GM18951 (cell line): ENCODE measurements around the gene IL17REL.

Experiments
- POLR2A ChIP-seq: IDR thresholded peaks from 4 replicates; pipeline ENCODE4 v1.6.1; 2011; ENCODE audit warnings: mild to moderate bottlenecking; ENCODE audit not compliant: insufficient read length, insufficient read depth; ENCODE audit errors: extremely low read depth
- in situ Hi-C: fragments of 300-500 bp; cut with MboI; formaldehyde crosslinking; loops from one replicate; pipeline ENCODE4 v1.12.0; 2022; ENCODE audit warnings: low sequenced_read_pairs, mixed read lengths, inconsistent platforms; ENCODE audit not compliant: unreplicated experiment

Gene IL17REL

GRCh38 chr22:49965091-49966040 lies 47.2 kb downstream of the IL17REL start:
- in situ Hi-C loops = no loop called here
- TF ChIP-seq POLR2A = peak; percentile 30

- no peak for TF ChIP-seq POLR2A
- in situ Hi-C loops = no loop called here
Measured at GRCh38 chr22:49964136-49965090, 48.2 kb downstream of the IL17REL start.

DNA sequence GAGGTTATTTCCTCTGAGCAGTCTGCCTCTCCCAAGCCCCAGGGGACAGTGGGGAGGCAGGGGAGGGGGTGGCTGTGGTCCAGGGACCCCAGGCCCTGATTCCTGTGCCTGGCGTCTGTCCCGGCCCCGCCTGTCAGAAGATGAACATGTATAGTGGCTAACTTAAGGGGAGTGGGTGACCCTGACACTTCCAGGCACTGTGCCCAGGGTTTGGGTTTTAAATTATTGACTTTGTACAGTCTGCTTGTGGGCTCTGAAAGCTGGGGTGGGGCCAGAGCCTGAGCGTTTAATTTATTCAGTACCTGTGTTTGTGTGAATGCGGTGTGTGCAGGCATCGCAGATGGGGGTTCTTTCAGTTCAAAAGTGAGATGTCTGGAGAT lies 48.9 kb downstream of the IL17REL start:
- in situ Hi-C loops = no loop called here

GRCh38 chr22:49962751-49963646 lies 49.6 kb downstream of the IL17REL start:
- no peak for TF ChIP-seq POLR2A
- in situ Hi-C loops = no loop called here

More for the DNA sequence above, 48.9 kb downstream of the IL17REL start:
- TF ChIP-seq POLR2A = no peak

DNA sequence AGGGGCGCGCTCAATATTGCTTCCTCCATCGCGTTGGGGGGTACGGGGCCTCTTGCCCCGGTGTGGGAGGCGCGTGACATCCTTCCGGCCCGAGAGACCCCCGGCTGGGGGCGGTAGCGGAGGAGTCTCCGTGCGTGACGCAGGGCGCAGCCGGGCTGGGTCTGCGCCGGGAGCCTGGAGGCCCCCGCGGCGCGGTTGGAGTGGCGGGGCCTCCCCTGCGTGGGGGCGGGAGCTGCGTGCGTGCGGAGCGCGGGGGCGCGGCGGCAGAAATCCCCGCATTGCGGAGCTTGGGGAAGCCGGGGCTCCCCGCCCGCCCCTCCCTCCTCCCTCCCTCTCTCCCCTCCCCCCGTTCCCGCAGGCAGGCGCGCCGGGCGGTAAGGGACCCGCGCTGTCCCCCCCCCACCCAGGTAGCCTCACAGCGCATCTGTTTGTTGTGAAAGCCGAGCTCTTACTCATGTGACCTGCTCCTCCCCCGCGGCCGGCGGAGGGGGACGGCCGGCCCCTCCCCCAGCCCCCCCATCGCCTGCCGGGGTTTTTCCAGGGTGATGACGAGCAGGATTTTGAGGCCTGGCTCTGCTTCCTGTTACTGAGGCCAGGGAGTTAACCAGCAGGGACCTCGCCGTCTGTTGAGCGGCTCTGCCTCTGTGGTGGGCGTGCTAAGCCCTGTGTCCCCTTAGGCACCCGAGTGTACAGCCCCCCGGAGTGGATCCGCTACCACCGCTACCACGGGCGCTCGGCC lies 50.4 kb downstream of the IL17REL start:
- in situ Hi-C loops = no loop called here
- peak; percentile 51 for TF ChIP-seq POLR2A

DNA sequence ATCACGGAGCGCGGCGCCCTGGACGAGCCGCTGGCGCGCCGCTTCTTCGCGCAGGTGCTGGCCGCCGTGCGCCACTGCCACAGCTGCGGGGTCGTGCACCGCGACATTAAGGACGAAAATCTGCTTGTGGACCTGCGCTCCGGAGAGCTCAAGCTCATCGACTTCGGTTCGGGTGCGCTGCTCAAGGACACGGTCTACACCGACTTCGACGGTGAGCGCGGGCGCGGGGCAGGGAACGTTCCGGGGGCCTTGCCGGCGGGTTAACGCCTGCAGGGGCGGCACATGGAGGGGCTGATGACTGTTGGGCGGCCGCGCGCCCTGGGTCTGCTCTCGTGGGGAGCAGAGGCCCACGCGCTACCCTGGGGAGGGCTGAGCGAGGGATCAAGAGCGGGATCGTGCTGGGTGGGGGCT lies 51.0 kb downstream of the IL17REL start:
- TF ChIP-seq POLR2A = peak; percentile 14
- in situ Hi-C loops = no loop called here

GRCh38 chr22:49961005-49961600 lies 51.5 kb downstream of the IL17REL start:
- in situ Hi-C loops = no loop called here
- TF ChIP-seq POLR2A = no peak

DNA sequence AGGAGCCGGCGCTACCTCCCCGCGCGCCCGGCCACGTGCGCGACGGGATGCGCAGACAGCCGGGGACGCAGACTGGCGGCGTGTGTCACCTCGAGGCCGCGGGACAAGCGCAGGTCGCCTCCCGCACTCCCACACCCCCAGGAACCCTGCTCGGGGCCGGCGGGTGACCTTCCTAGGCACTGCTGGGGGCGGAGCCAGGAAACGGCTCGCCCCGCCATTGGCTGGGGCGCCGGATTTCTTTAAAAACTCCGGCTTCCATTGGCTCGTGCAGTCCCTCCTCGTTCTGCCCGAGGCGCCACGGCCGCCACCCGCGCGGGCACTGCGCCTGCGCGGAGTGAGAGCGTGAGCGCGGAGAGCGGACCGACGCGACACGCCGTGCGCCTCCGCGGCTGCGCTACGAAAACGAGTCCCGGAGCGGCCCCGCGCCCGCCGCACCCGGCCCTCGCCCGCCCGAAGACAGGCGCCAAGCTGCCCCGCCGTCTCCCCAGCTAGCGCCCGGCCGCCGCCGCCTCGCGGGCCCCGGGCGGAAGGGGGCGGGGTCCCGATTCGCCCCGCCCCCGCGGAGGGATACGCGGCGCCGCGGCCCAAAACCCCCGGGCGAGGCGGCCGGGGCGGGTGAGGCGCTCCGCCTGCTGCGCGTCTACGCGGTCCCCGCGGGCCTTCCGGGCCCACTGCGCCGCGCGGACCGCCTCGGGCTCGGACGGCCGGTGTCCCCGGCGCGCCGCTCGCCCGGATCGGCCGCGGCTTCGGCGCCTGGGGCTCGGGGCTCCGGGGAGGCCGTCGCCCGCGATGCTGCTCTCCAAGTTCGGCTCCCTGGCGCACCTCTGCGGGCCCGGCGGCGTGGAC lies 52.2 kb downstream of the IL17REL start, which contains the start of gene PIM3:
Gene PIM3 (plus strand): TSS at position 614 of the 846 bp plus-strand sequence. CDS start 176 bp downstream, at position 790.
- in situ Hi-C loops = no loop called here
- peak; percentile 96 for TF ChIP-seq POLR2A

- in situ Hi-C loops = no loop called here
- no peak for TF ChIP-seq POLR2A
Measured at GRCh38 chr22:49959782-49960158, 52.8 kb downstream of the IL17REL start.

DNA sequence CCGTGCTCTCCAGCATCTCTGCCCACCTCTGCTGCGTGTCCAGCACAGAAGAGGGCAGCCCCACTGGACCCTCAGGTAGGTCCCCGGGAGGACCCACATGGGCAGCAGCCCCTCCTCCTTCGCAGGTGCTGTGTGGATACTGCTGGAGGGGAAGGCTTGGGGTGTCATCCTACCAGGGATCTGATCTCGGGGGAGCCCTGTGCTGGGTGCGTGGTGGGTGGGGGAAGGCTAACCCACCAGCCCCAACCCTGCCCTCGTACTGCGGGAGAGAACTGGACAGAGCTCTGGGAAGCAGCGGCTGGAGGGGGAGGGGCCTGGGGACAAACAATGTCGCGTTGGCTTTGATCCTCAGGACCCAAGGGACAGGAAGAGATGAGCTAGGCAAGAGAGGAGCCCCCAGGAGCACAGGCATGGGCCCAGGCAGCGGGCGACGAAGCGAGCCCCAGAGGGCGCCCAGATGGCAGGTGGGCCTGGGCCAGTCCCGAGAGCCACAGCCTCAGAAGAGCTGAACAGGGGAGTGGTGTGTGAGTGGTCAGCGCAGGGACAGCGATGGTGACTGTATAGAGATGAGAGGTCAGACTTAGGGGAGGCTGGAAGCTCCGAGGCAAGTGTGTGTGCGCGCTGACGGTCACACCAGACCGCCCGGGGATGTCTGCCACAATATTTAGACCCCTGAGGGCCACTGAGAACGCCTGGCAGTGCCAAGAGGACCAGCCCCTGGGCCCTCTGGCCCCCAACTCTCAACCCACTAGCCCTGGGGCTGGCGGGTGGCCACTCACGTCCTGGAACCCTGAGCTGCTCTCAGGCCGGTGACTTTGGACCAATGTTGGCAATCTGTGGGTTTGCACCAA lies 53.4 kb downstream of the IL17REL start:
- no peak for TF ChIP-seq POLR2A
- in situ Hi-C loops = no loop called here
